Measurements from ENCODE around the gene NPTX1. TPM values are rescaled to one million over a fixed set of nuclear protein-coding genes. Genes with fewer than 3 reads are reported as not detected.

The NPTX1 gene
- total RNA-seq, 1 donor from 2014 or later: not detected

- intact Hi-C loops (cut with DNase I): no loop called here
- DNase-seq (no peak), ATAC-seq (ENCODE audit: poor library complexity) (no peak)
Observed at GRCh38 chr17:80482555-80483308, 6.3 kb upstream of the NPTX1 start.

- no peak for DNase-seq
- no peak for ATAC-seq (ENCODE audit: poor library complexity)
- intact Hi-C loops (cut with DNase I): no loop called here
Observed at GRCh38 chr17:80482058-80482318, 5.6 kb upstream of the NPTX1 start.

GRCh38 chr17:80481284-80482057 is 5.1 kb upstream of the NPTX1 start:
- ATAC-seq (ENCODE audit: poor library complexity) (no peak), DNase-seq (no peak)
- intact Hi-C loops (cut with DNase I): no loop called here

- DNase-seq: no peak
- intact Hi-C loops (cut with DNase I): no loop called here
- no peak for ATAC-seq (ENCODE audit: poor library complexity)
Observed at GRCh38 chr17:80480248-80480647, 3.8 kb upstream of the NPTX1 start.

GRCh38 chr17:80479246-80479566 is 2.8 kb upstream of the NPTX1 start:
- intact Hi-C loops (cut with DNase I): no loop called here
- DNase-seq: no peak
- no peak for ATAC-seq (ENCODE audit: poor library complexity)

GRCh38 chr17:80478487-80479245 is 2.3 kb upstream of the NPTX1 start:
- intact Hi-C loops (cut with DNase I): no loop called here
- ATAC-seq (ENCODE audit: poor library complexity) (no peak), DNase-seq (no peak)

GRCh38 chr17:80477647-80478478 is 1.5 kb upstream of the NPTX1 start:
- intact Hi-C loops (cut with DNase I): no loop called here
- DNase-seq (no peak), ATAC-seq (ENCODE audit: poor library complexity) (peak; percentile 78)

- intact Hi-C loops (cut with DNase I): no loop called here
- no peak for ATAC-seq (ENCODE audit: poor library complexity)
- DNase-seq: no peak
Observed at GRCh38 chr17:80476877-80477646, 655 bp upstream of the NPTX1 start.

- ATAC-seq (ENCODE audit: poor library complexity): no peak
- intact Hi-C loops (cut with DNase I): no loop called here
- DNase-seq: no peak
Observed at GRCh38 chr17:80474961-80475909, 1.2 kb downstream of the NPTX1 start.

- no peak for DNase-seq
- intact Hi-C loops (cut with DNase I): no loop called here
- ATAC-seq (ENCODE audit: poor library complexity): no peak
Observed at GRCh38 chr17:80474231-80474960, 2.0 kb downstream of the NPTX1 start.

- intact Hi-C loops (cut with DNase I): no loop called here
- no peak for ATAC-seq (ENCODE audit: poor library complexity)
- no peak for DNase-seq
Observed at GRCh38 chr17:80473701-80474100, 2.7 kb downstream of the NPTX1 start.

GRCh38 chr17:80472996-80473395 is 3.4 kb downstream of the NPTX1 start:
- DNase-seq (no peak), ATAC-seq (ENCODE audit: poor library complexity) (no peak)
- intact Hi-C loops (cut with DNase I): no loop called here

- intact Hi-C loops (cut with DNase I): no loop called here
- DNase-seq (no peak), ATAC-seq (ENCODE audit: poor library complexity) (no peak)
Observed at GRCh38 chr17:80471922-80472321, 4.5 kb downstream of the NPTX1 start.

GRCh38 chr17:80470603-80471002 is 5.8 kb downstream of the NPTX1 start:
- intact Hi-C loops (cut with DNase I): no loop called here
- DNase-seq: no peak
- no peak for ATAC-seq (ENCODE audit: poor library complexity)

GRCh38 chr17:80469667-80470066 is 6.7 kb downstream of the NPTX1 start:
- DNase-seq (no peak), ATAC-seq (ENCODE audit: poor library complexity) (no peak)
- intact Hi-C loops (cut with DNase I): no loop called here

- no peak for ATAC-seq (ENCODE audit: poor library complexity)
- intact Hi-C loops (cut with DNase I): no loop called here
- no peak for DNase-seq
Observed at GRCh38 chr17:80468781-80469493, 7.5 kb downstream of the NPTX1 start.

All from Right ventricle myocardium superior (tissue), 1 donor.